Endodermal cell (in vitro differentiated cells): ENCODE data around the gene LACTBL1. TPM values are rescaled to one million over a fixed set of nuclear protein-coding genes. Genes with fewer than 3 reads are reported as not detected.

ENCODE experiments used
- DNase-seq: peaks from one replicate; pipeline ENCODE4 v3.0.0-alpha.2; 2017
- H3K27ac ChIP-seq: 2 replicates; pipeline ENCODE4 v1.5.1; 2013; ENCODE audit warnings: mild to moderate bottlenecking, low read depth, low read length, moderate library complexity
- H3K27me3 ChIP-seq: 2 replicates; pipeline ENCODE4 v1.6.1; 2013; ENCODE audit warnings: mild to moderate bottlenecking, low read length, moderate library complexity; ENCODE audit not compliant: insufficient read depth, control insufficient read depth, poor library complexity, severe bottlenecking
- H3K36me3 ChIP-seq: 2 replicates; pipeline ENCODE4 v1.7.0; 2013; ENCODE audit warnings: mild to moderate bottlenecking, low read length, moderate library complexity; ENCODE audit not compliant: control insufficient read depth, insufficient read depth
- H3K4me1 ChIP-seq: one replicate; pipeline ENCODE4 v1.7.0; 2013; ENCODE audit warnings: low read length; ENCODE audit not compliant: control insufficient read depth, insufficient read depth
- H3K4me3 ChIP-seq: 2 replicates; pipeline ENCODE4 v1.5.1; 2013; ENCODE audit warnings: mild to moderate bottlenecking, low read length, moderate library complexity
- H3K9ac ChIP-seq: 2 replicates; pipeline ENCODE4 v1.6.1; 2013; ENCODE audit warnings: mild to moderate bottlenecking, low read length, moderate library complexity; ENCODE audit not compliant: poor library complexity, severe bottlenecking; ENCODE audit errors: extremely low read depth
- H3K9me3 ChIP-seq: 2 replicates; pipeline ENCODE4 v1.6.1; 2013; ENCODE audit warnings: mild to moderate bottlenecking, low read length, moderate library complexity; ENCODE audit not compliant: control insufficient read depth
- H3K27ac Mint-ChIP-seq: 2 replicates; pipeline ENCODE4 v1.8.0; 2020; ENCODE audit warnings: mixed read lengths
- H3K27me3 Mint-ChIP-seq: 2 replicates; pipeline ENCODE4 v1.8.0; 2021; ENCODE audit warnings: mild to moderate bottlenecking, mixed read lengths; ENCODE audit not compliant: insufficient read depth
- H3K36me3 Mint-ChIP-seq: 2 replicates; pipeline ENCODE4 v1.8.0; 2020; ENCODE audit warnings: low read depth, mixed read lengths
- H3K4me1 Mint-ChIP-seq: 2 replicates; pipeline ENCODE4 v1.8.0; 2020; ENCODE audit warnings: mixed read lengths
- H3K4me3 Mint-ChIP-seq: 2 replicates; pipeline ENCODE4 v1.8.0; 2020; ENCODE audit warnings: mild to moderate bottlenecking, moderate library complexity, mixed read lengths
- H3K9me3 Mint-ChIP-seq: 2 replicates; pipeline ENCODE4 v1.8.0; 2020; ENCODE audit warnings: mild to moderate bottlenecking, mixed read lengths
- WGBS, 2 experiments: methylation state at CpG; one replicate each; pipeline versions ENCODE4 v1.1.5 to v1.1.7; 2013; ENCODE audit warnings: missing lambda C conversion rate in 2 of 2, mixed read lengths in 1 of 2; ENCODE audit not compliant: insufficient coverage in 1 of 2, insufficient read length in 1 of 2; 5-methylcytosine and 5-hydroxymethylcytosine counted together
- long read RNA-seq, 4 experiments: library from polyadenylated mRNA in 2 of 4; library from RNA in 1 of 4; library from capped mRNA in 1 of 4; stranded (forward) in 3 of 4; unstranded in 1 of 4; transcript quantifications; one replicate each; pipeline ENCODE4 v2.0.0, GENCODE V29; 2020 to 2021; ENCODE audit warnings: inconsistent platforms in 1 of 4
- polyA plus RNA-seq, 2 experiments: library from polyadenylated mRNA; stranded (reverse); fragments of 50-300 nt; gene quantifications; one replicate each; pipeline ENCODE4 v1.2.3, GENCODE V29; 2013
- total RNA-seq, 2 donors: library from RNA; stranded (reverse); fragmentation: NEBNext Ultra II Directional in 1 of 2; extraction: Animal tissue kit (Norgen Biotek cat#: 25700) in 1 of 2; gene quantifications; 2 replicates in 1 of 2; 3 replicates in 1 of 2; pipeline ENCODE4 v1.2.1, GENCODE V29; 2021
- TF ChIP-seq, protein P1 (sequence below): fragments of 200-600 bp; sonication (generic); conservative IDR thresholded peaks from 2 replicates; pipeline ENCODE4 v1.5.0; 2021; ENCODE audit warnings: antibody characterized with exemption, mild to moderate bottlenecking

The LACTBL1 gene, protein sequence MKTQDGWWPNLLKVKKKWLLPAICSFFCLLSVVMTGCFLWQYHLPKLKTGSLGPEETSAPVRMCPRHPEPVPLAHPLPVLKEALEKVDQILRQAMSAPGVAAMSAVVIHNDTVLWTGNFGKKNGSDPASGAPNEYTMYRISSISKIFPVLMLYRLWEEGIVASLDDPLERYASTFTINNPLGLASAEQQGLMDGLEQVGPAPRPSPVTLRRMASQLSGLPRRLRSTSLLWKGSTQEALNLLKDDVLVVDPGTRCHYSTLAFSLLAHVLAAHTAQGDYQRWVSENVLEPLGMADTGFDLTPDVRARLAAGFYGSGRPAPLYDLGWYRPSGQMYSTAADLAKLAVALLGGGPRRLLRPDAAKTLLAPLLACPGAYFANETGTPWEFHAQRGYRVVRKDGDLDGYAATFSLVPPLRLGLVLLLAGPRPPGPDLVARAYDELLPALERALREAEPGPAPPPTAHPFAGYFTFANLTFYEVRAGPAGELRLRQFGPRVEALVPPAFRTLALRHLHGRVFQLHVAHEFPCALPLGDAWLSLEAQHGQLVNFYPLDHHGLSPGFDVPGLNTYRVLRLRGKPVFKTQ
- not detected for total RNA-seq
- polyA plus RNA-seq (2013, experiment 1 of 2) = not detected
- not detected for polyA plus RNA-seq (2013, experiment 2 of 2)
- long read RNA-seq, experiment 1 = 0 reads
- long read RNA-seq, experiment 2 = 0 reads
- long read RNA-seq, experiment 3 = 0 reads
- long read RNA-seq, experiment 4 = 0 reads

DNA sequence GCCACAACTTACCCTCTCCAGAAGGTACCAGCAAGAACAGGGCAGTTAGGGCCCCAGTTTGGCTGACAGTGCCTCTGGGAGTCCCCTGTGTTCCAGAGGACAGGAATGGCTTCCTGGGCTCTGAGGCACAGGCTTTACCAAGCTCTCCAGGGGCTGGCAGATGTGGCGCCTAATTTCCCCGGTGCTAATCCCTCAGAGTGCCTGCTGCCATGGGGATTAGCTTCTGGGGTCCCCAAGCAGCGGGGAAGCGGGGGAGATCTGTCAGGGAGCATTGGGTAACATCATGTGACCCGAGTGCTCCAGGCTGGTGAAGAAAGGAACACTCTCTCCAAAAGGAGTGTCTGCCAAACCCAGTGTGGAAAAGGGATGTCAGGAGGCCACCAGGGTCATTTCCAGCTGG lies at the start of gene LACTBL1:
Gene LACTBL1, minus strand, starts transcription at position 107 of the 400 bp plus-strand sequence. CDS start 550 bp downstream, outside the sequence.
- no peaks in the 10 kb centered on the region for H3K36me3 Mint-ChIP-seq
- WGBS, 2 experiments = 87 to 95% methylated on average over 4 to 5 of the region's 5 CpGs
- no peaks in the 10 kb centered on the region for H3K36me3 ChIP-seq
- peaks cover 23% of the 10 kb centered on the region for H3K27me3 ChIP-seq
- H3K9ac ChIP-seq = no peak within 1 kb of the TSS
- H3K27ac ChIP-seq = no peak within 1 kb of the TSS
- H3K4me1 Mint-ChIP-seq = peaks cover 17% of the 10 kb centered on the region
- peaks cover 6% of the 10 kb centered on the region for H3K4me1 ChIP-seq
- TF ChIP-seq, protein P1, sequence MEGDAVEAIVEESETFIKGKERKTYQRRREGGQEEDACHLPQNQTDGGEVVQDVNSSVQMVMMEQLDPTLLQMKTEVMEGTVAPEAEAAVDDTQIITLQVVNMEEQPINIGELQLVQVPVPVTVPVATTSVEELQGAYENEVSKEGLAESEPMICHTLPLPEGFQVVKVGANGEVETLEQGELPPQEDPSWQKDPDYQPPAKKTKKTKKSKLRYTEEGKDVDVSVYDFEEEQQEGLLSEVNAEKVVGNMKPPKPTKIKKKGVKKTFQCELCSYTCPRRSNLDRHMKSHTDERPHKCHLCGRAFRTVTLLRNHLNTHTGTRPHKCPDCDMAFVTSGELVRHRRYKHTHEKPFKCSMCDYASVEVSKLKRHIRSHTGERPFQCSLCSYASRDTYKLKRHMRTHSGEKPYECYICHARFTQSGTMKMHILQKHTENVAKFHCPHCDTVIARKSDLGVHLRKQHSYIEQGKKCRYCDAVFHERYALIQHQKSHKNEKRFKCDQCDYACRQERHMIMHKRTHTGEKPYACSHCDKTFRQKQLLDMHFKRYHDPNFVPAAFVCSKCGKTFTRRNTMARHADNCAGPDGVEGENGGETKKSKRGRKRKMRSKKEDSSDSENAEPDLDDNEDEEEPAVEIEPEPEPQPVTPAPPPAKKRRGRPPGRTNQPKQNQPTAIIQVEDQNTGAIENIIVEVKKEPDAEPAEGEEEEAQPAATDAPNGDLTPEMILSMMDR = no peak
- no peak for DNase-seq
- no peak within 1 kb of the TSS for H3K4me3 Mint-ChIP-seq
- H3K27ac Mint-ChIP-seq = no peak within 1 kb of the TSS
- no peak within 1 kb of the TSS for H3K4me3 ChIP-seq
- H3K27me3 Mint-ChIP-seq = peaks cover 18% of the 10 kb centered on the region
- H3K9me3 Mint-ChIP-seq = no peaks in the 10 kb centered on the region
- H3K9me3 ChIP-seq = no peaks in the 10 kb centered on the region

DNA sequence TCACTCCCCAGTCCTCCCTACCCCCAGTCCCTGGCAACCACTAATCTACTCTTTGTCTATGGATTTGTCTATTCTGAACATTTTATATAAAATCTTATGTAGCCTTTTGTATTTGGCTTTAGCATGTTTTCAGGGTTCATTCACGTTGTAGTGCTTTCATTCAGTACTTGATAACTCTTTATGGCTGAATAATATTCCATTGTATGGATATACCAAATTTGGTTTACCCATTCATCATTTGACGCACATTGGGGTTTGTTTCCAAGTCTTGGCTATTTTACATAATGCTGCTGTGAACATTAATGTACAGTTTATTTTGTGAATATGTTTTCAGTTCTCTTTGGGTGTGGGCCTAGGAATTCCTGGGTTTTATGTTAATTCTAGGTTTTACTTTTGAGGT lies 49.2 kb upstream of the LACTBL1 start:
- H3K36me3 ChIP-seq = peaks cover 6% of the 10 kb centered on the region
- Mint-ChIP-seq H3K27me3 (no peaks in the 10 kb centered on the region), H3K36me3 (peaks cover 20% of the 10 kb centered on the region), H3K4me1 (peaks cover 2% of the 10 kb centered on the region), H3K4me3 (peak overlapping the region; percentile 92), H3K27ac (no peak overlapping the region), H3K9me3 (peaks cover 26% of the 10 kb centered on the region)
- H3K9me3 ChIP-seq = peaks cover 30% of the 10 kb centered on the region
- H3K4me3 ChIP-seq = peak overlapping the region; percentile 91
- TF ChIP-seq, protein P1 = no peak
- H3K27me3 ChIP-seq = no peaks in the 10 kb centered on the region
- no peak for DNase-seq
- H3K4me1 ChIP-seq = no peaks in the 10 kb centered on the region
- H3K27ac ChIP-seq = no peak overlapping the region
- H3K9ac ChIP-seq = no peak overlapping the region
- WGBS, 2 experiments = 100% methylated on average over 1 to 2 of the region's 2 CpGs

DNA sequence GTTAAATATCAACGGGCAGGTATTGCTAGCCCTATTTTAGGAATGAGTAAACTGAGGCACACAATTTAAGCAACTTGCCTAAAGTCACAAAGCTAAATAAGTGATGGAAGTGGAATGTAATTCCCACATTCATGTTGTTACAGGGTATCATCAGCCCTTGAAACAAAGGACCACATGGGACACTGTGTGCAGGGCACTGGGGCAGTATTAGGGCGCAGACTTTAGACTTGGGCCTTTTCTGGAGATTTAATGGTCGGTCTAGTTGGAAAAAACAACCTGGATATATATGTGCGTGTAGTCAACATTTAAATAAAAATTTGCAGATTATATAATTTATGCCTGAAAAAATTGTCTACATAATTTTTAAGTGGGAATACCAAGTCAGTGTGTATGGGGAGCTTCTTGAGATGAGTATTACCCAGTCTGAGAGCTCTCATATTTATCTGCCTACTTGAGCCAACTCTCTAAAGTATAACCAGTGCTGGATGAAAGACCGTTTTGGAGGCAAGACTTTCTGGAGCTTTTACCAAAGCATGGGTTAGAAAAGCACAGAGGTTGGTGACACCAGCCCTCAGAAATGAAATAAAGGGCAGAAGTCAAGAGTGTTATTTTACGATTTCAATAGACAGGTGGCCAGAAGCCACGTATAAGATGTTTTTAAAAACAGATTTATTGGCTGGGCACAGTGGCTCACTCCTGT lies 48.2 kb upstream of the LACTBL1 start:
- TF ChIP-seq, protein P1 = no peak
- H3K9me3 ChIP-seq = peaks cover 30% of the 10 kb centered on the region
- H3K27ac ChIP-seq = peak overlapping the region; percentile 96
- Mint-ChIP-seq H3K27me3 (no peaks in the 10 kb centered on the region), H3K27ac (peak overlapping the region; percentile 99), H3K4me3 (peak overlapping the region; percentile 92), H3K36me3 (peaks cover 20% of the 10 kb centered on the region), H3K4me1 (peaks cover 2% of the 10 kb centered on the region), H3K9me3 (peaks cover 26% of the 10 kb centered on the region)
- H3K27me3 ChIP-seq = no peaks in the 10 kb centered on the region
- peak overlapping the region; percentile 91 for H3K4me3 ChIP-seq
- no peak for DNase-seq
- 49 to 55% methylated on average over 5 to 7 of the region's 7 CpGs for WGBS, 2 experiments
- H3K4me1 ChIP-seq = no peaks in the 10 kb centered on the region
- peaks cover 6% of the 10 kb centered on the region for H3K36me3 ChIP-seq
- peak overlapping the region; percentile 97 for H3K9ac ChIP-seq
